GM23338 (cell line): ENCODE data around the gene MANEAL. TPM values are rescaled to one million over a fixed set of nuclear protein-coding genes. Genes with fewer than 3 reads are reported as not detected.

ENCODE experiments used
- EZH2phosphoT487 ChIP-seq: fragments of 200-600 bp; sonication (generic); IDR thresholded peaks from one replicate; pipeline ENCODE4 v1.8.1; 2018; ENCODE audit warnings: antibody characterized with exemption; ENCODE audit not compliant: unreplicated experiment
- JUNB ChIP-seq: IDR thresholded peaks from one replicate; pipeline ENCODE4 v1.6.1; 2016; ENCODE audit warnings: antibody characterized with exemption; ENCODE audit not compliant: unreplicated experiment
- NANOG ChIP-seq: IDR thresholded peaks from 2 replicates; pipeline ENCODE4 v1.6.1; 2016; ENCODE audit warnings: antibody characterized with exemption, borderline replicate concordance
- STAT1 ChIP-seq: IDR thresholded peaks from one replicate; pipeline ENCODE4 v1.6.1; 2016; ENCODE audit warnings: antibody characterized with exemption; ENCODE audit not compliant: unreplicated experiment
- ZNF114 ChIP-seq: fragments of 250-450 bp; sonication (Bioruptor Pico); IDR thresholded peaks from 2 replicates; pipeline ENCODE4 v1.5.0; 2020; ENCODE audit warnings: mild to moderate bottlenecking, moderate library complexity
- polyA plus RNA-seq: library from polyadenylated mRNA; unstranded; fragments of >200 nt; fragmentation: Nextera tagmentation; extraction: Ambion mirVana; gene quantifications from 2 replicates; pipeline ENCODE4 v1.2.1, GENCODE V29; 2016
- total RNA-seq: library from RNA; depleted of rRNA; stranded (reverse); fragments of >200 nt; shearing (Covaris generic); gene quantifications from 2 replicates; pipeline ENCODE4 v1.2.3, GENCODE V29; 2014
- TF ChIP-seq, protein P1 (sequence below): fragments of 250-450 bp; sonication (Bioruptor Pico); IDR thresholded peaks from 2 replicates; pipeline ENCODE4 v1.5.0; 2020; ENCODE audit warnings: mild to moderate bottlenecking, moderate library complexity
- TF ChIP-seq, protein P2 (sequence below), 2 experiments: fragments of 200-600 bp in 1 of 2; sonication (generic) in 1 of 2; conservative IDR thresholded peaks; 2 replicates each; pipeline versions ENCODE4 v1.5.1 to v1.6.1; 2016 to 2017; ENCODE audit warnings: antibody characterized with exemption in 2 of 2, low read depth in 2 of 2, mild to moderate bottlenecking in 2 of 2, moderate library complexity in 1 of 2
- TF ChIP-seq, protein P3 (sequence below): IDR thresholded peaks from 2 replicates; pipeline ENCODE4 v1.6.1; 2016; ENCODE audit warnings: antibody characterized with exemption

MANEAL gene
- total and polyA plus RNA-seq, 2 experiments from 2014 or later: 2.3 to 8.1 TPM

GRCh38 chr1:37828410-37829074 is 34.9 kb downstream of the MANEAL start (continued):
- TF ChIP-seq, protein P1, sequence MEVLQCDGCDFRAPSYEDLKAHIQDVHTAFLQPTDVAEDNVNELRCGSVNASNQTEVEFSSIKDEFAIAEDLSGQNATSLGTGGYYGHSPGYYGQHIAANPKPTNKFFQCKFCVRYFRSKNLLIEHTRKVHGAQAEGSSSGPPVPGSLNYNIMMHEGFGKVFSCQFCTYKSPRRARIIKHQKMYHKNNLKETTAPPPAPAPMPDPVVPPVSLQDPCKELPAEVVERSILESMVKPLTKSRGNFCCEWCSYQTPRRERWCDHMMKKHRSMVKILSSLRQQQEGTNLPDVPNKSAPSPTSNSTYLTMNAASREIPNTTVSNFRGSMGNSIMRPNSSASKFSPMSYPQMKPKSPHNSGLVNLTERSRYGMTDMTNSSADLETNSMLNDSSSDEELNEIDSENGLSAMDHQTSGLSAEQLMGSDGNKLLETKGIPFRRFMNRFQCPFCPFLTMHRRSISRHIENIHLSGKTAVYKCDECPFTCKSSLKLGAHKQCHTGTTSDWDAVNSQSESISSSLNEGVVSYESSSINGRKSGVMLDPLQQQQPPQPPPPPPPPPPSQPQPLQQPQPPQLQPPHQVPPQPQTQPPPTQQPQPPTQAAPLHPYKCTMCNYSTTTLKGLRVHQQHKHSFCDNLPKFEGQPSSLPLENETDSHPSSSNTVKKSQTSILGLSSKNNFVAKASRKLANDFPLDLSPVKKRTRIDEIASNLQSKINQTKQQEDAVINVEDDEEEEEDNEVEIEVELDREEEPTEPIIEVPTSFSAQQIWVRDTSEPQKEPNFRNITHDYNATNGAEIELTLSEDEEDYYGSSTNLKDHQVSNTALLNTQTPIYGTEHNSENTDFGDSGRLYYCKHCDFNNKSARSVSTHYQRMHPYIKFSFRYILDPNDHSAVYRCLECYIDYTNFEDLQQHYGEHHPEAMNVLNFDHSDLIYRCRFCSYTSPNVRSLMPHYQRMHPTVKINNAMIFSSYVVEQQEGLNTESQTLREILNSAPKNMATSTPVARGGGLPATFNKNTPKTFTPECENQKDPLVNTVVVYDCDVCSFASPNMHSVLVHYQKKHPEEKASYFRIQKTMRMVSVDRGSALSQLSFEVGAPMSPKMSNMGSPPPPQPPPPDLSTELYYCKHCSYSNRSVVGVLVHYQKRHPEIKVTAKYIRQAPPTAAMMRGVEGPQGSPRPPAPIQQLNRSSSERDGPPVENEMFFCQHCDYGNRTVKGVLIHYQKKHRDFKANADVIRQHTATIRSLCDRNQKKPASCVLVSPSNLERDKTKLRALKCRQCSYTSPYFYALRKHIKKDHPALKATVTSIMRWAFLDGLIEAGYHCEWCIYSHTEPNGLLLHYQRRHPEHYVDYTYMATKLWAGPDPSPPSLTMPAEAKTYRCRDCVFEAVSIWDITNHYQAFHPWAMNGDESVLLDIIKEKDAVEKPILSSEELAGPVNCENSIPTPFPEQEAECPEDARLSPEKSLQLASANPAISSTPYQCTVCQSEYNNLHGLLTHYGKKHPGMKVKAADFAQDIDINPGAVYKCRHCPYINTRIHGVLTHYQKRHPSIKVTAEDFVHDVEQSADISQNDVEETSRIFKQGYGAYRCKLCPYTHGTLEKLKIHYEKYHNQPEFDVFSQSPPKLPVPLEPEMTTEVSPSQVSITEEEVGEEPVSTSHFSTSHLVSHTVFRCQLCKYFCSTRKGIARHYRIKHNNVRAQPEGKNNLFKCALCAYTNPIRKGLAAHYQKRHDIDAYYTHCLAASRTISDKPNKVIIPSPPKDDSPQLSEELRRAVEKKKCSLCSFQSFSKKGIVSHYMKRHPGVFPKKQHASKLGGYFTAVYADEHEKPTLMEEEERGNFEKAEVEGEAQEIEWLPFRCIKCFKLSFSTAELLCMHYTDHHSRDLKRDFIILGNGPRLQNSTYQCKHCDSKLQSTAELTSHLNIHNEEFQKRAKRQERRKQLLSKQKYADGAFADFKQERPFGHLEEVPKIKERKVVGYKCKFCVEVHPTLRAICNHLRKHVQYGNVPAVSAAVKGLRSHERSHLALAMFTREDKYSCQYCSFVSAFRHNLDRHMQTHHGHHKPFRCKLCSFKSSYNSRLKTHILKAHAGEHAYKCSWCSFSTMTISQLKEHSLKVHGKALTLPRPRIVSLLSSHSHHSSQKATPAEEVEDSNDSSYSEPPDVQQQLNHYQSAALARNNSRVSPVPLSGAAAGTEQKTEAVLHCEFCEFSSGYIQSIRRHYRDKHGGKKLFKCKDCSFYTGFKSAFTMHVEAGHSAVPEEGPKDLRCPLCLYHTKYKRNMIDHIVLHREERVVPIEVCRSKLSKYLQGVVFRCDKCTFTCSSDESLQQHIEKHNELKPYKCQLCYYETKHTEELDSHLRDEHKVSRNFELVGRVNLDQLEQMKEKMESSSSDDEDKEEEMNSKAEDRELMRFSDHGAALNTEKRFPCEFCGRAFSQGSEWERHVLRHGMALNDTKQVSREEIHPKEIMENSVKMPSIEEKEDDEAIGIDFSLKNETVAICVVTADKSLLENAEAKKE: no peak
- TF ChIP-seq, protein P2, sequence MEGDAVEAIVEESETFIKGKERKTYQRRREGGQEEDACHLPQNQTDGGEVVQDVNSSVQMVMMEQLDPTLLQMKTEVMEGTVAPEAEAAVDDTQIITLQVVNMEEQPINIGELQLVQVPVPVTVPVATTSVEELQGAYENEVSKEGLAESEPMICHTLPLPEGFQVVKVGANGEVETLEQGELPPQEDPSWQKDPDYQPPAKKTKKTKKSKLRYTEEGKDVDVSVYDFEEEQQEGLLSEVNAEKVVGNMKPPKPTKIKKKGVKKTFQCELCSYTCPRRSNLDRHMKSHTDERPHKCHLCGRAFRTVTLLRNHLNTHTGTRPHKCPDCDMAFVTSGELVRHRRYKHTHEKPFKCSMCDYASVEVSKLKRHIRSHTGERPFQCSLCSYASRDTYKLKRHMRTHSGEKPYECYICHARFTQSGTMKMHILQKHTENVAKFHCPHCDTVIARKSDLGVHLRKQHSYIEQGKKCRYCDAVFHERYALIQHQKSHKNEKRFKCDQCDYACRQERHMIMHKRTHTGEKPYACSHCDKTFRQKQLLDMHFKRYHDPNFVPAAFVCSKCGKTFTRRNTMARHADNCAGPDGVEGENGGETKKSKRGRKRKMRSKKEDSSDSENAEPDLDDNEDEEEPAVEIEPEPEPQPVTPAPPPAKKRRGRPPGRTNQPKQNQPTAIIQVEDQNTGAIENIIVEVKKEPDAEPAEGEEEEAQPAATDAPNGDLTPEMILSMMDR (conservative IDR thresholded peaks at IDR 0.05; ENCODE audit: low read depth in 2 of 2): no peak
- TF ChIP-seq EZH2phosphoT487: no peak
- TF ChIP-seq NANOG: no peak
- TF ChIP-seq ZNF114 (CRISPR knock-in tag): no peak
- no peak for TF ChIP-seq JUNB
- TF ChIP-seq, protein P3, sequence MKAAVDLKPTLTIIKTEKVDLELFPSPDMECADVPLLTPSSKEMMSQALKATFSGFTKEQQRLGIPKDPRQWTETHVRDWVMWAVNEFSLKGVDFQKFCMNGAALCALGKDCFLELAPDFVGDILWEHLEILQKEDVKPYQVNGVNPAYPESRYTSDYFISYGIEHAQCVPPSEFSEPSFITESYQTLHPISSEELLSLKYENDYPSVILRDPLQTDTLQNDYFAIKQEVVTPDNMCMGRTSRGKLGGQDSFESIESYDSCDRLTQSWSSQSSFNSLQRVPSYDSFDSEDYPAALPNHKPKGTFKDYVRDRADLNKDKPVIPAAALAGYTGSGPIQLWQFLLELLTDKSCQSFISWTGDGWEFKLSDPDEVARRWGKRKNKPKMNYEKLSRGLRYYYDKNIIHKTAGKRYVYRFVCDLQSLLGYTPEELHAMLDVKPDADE: no peak
- TF ChIP-seq STAT1: no peak
